NB4 (cell line): ENCODE measurements around the gene MBD5.

Source experiments
- MAX ChIP-seq: IDR thresholded peaks from 2 replicates; pipeline ENCODE4 v1.6.1; 2011; ENCODE audit warnings: low read depth, low read length
- MYC ChIP-seq: IDR thresholded peaks from 2 replicates; pipeline ENCODE4 v1.6.1; 2011; ENCODE audit warnings: low read depth, low read length
- POLR2A ChIP-seq: IDR thresholded peaks from 2 replicates; pipeline ENCODE4 v1.6.1; 2011; ENCODE audit warnings: mild to moderate bottlenecking; ENCODE audit not compliant: insufficient read length; ENCODE audit errors: extremely low read depth
- TF ChIP-seq, protein P1 (sequence below): IDR thresholded peaks from one replicate; pipeline ENCODE4 v1.5.1; 2012; ENCODE audit warnings: low read depth, low read length

- TF ChIP-seq, protein P1, sequence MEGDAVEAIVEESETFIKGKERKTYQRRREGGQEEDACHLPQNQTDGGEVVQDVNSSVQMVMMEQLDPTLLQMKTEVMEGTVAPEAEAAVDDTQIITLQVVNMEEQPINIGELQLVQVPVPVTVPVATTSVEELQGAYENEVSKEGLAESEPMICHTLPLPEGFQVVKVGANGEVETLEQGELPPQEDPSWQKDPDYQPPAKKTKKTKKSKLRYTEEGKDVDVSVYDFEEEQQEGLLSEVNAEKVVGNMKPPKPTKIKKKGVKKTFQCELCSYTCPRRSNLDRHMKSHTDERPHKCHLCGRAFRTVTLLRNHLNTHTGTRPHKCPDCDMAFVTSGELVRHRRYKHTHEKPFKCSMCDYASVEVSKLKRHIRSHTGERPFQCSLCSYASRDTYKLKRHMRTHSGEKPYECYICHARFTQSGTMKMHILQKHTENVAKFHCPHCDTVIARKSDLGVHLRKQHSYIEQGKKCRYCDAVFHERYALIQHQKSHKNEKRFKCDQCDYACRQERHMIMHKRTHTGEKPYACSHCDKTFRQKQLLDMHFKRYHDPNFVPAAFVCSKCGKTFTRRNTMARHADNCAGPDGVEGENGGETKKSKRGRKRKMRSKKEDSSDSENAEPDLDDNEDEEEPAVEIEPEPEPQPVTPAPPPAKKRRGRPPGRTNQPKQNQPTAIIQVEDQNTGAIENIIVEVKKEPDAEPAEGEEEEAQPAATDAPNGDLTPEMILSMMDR: no peak
- TF ChIP-seq MYC (no peak), POLR2A (no peak), MAX (no peak)
Observed at GRCh38 chr2:148292431-148292830, 271.5 kb downstream of the MBD5 start.
